HL-60 (cell line): ENCODE results near the gene C11orf16.

ENCODE experiments used
- POLR2AphosphoS5 ChIP-seq: IDR thresholded peaks from 2 replicates; pipeline ENCODE4 v1.6.1; 2012; ENCODE audit warnings: low read depth
- TF ChIP-seq, protein P1 (sequence below): IDR thresholded peaks from one replicate; pipeline ENCODE4 v1.5.1; 2011; ENCODE audit warnings: low read length, control low read depth, inconsistent platforms; ENCODE audit not compliant: insufficient read depth

GRCh38 chr11:8933931-8934330 is 1.2 kb upstream of the C11orf16 start:
- TF ChIP-seq, protein P1, sequence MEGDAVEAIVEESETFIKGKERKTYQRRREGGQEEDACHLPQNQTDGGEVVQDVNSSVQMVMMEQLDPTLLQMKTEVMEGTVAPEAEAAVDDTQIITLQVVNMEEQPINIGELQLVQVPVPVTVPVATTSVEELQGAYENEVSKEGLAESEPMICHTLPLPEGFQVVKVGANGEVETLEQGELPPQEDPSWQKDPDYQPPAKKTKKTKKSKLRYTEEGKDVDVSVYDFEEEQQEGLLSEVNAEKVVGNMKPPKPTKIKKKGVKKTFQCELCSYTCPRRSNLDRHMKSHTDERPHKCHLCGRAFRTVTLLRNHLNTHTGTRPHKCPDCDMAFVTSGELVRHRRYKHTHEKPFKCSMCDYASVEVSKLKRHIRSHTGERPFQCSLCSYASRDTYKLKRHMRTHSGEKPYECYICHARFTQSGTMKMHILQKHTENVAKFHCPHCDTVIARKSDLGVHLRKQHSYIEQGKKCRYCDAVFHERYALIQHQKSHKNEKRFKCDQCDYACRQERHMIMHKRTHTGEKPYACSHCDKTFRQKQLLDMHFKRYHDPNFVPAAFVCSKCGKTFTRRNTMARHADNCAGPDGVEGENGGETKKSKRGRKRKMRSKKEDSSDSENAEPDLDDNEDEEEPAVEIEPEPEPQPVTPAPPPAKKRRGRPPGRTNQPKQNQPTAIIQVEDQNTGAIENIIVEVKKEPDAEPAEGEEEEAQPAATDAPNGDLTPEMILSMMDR: no peak
- TF ChIP-seq POLR2AphosphoS5: no peak
